ENCODE results near the gene TOMM70.

The TOMM70 gene

GRCh38 chr3:100319951-100320350 is 80.9 kb downstream of the TOMM70 start:
- no peak for DNase-seq

GRCh38 chr3:100317912-100318311 is 83.0 kb downstream of the TOMM70 start:
- no peak for DNase-seq

- DNase-seq: peak; percentile 6
Measured at GRCh38 chr3:100316641-100317069, 84.2 kb downstream of the TOMM70 start.
